GM10847 (cell line): ENCODE measurements around the gene FOXF1.

Source experiments
- POLR2A ChIP-seq: IDR thresholded peaks from 2 replicates; pipeline ENCODE4 v1.6.1; 2011; ENCODE audit not compliant: insufficient read length; ENCODE audit errors: extremely low read depth

FOXF1 gene

GRCh38 chr16:86529160-86529559 lies 18.8 kb downstream of the FOXF1 start:
- no peak for TF ChIP-seq POLR2A

GRCh38 chr16:86530251-86531190 lies 20.2 kb downstream of the FOXF1 start:
- TF ChIP-seq POLR2A, result no peak

- no peak for TF ChIP-seq POLR2A
Measured at GRCh38 chr16:86531191-86531545, 20.8 kb downstream of the FOXF1 start.

GRCh38 chr16:86531641-86532525 lies 21.6 kb downstream of the FOXF1 start:
- no peak for TF ChIP-seq POLR2A

GRCh38 chr16:86532526-86532815 lies 22.1 kb downstream of the FOXF1 start:
- TF ChIP-seq POLR2A, result no peak

GRCh38 chr16:86533076-86533475 lies 22.7 kb downstream of the FOXF1 start:
- TF ChIP-seq POLR2A, result no peak

GRCh38 chr16:86533767-86534351 lies 23.5 kb downstream of the FOXF1 start:
- TF ChIP-seq POLR2A, result no peak

GRCh38 chr16:86534779-86535615 lies 24.7 kb downstream of the FOXF1 start:
- TF ChIP-seq POLR2A, result no peak

- no peak for TF ChIP-seq POLR2A
Measured at GRCh38 chr16:86536621-86537020, 26.3 kb downstream of the FOXF1 start.

GRCh38 chr16:86537486-86537885 lies 27.2 kb downstream of the FOXF1 start:
- TF ChIP-seq POLR2A, result no peak

GRCh38 chr16:86538196-86538780 lies 28.0 kb downstream of the FOXF1 start:
- no peak for TF ChIP-seq POLR2A

- TF ChIP-seq POLR2A, result no peak
Measured at GRCh38 chr16:86540894-86541293, 30.6 kb downstream of the FOXF1 start.

- TF ChIP-seq POLR2A, result no peak
Measured at GRCh38 chr16:86541560-86541959, 31.2 kb downstream of the FOXF1 start.
